ENCODE measurements around the gene EAF2.

The EAF2 gene

DNA sequence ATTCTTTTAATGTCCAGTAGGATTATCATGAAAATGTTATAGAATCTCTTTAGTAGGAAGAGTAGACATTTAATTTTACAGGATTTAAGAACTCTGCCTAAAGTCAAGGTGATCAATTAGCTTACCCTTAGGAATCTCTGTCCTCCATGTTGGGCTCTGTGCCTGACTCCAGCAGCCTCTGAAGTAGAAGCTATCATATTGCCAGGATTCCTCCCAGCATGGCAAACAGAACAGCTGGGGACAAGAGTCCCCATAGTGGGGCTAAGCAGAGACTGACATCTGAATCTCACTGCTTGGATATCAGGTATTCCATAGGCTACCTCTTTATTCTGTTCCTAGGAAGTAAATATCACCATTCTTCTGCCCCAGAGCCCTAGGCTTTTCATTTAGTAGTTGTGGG is 60.7 kb downstream of the EAF2 start:
- H3K4me3 Mint-ChIP-seq: no peak overlapping the region
- no peak for ATAC-seq
- H3K27me3 Mint-ChIP-seq: no peaks in the 10 kb centered on the region
- H3K9me3 Mint-ChIP-seq: no peaks in the 10 kb centered on the region
- H3K4me1 Mint-ChIP-seq: no peaks in the 10 kb centered on the region
- DNase-seq: no peak
- no peak overlapping the region for H3K27ac Mint-ChIP-seq

DNA sequence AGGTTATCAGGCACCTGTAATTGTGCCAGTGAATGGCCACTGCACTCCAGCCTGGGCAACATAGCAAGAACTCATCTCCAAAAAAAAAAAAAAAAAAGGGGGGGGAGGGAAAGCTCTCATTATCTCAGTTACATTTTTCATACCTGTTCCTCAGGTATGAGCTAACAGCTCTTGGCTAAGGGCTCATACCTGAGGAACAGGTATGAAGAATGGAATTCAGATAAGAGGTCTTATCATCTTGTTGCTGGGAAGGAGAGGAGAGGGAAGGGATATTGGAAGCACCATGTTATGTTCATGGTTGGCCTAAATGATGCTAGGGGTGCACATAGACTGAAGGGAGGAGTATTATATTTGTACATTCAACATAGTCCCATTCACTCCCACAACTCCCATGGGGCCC is 61.8 kb downstream of the EAF2 start:
- H3K9me3 Mint-ChIP-seq: no peaks in the 10 kb centered on the region
- H3K27me3 Mint-ChIP-seq: no peaks in the 10 kb centered on the region
- no peak overlapping the region for H3K4me3 Mint-ChIP-seq
- DNase-seq (no peak), ATAC-seq (no peak)
- H3K27ac Mint-ChIP-seq: peak overlapping the region in 1 of 2 donors; percentile 29
- H3K4me1 Mint-ChIP-seq: no peaks in the 10 kb centered on the region

DNA sequence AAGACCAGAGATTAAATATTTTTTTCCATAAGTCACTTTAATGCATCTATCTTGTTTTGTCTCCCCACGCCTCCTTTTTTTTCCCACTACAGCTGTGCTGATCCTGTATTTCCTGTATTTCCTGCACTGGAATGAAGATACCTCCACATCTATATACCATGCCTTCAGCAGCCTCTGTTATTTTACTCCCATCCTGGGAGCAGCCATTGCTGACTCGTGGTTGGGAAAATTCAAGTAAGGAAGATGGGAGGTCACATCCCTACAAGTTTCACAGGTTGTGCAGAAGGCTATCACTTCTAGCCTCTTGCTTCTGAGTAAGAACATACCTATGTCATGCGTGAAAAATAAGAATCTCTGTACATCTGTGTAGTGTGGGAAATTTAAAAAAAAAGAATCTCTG is 62.3 kb downstream of the EAF2 start:
- DNase-seq: no peak
- ATAC-seq: no peak
- H3K27ac Mint-ChIP-seq: no peak overlapping the region

DNA sequence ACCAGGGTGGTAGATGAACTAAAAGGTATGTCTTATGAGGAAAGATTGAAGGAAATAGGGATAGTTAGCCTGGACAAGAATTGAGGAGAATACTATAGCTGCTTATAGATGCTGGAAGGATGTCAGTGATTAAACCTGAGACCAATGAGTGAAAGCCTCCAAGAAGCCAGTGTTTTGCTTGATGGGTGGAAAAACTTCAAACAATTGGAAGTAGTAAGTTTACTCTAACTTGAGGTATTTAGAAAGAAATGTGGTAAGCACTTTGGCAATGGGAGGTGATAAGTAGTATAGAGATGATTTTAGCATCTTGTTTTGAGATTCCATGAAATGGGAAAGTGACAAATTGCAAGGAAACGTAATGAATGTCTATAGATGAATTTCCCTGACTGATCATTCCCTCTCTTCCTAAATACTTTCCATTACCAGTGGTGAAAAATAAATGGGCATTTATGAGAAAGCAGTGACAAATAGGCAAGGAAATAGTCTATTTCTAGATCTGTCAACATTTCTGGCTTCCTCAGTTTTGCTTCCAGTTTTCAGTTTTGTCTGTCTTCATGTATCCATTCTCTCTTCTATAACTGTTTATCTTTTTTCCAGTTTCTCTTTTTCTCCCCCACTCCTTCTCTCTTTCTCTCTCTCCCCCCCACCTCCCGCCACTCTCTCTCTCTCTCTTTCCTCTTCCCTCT is 78.4 kb downstream of the EAF2 start:
- DNase-seq (no peak), ATAC-seq (no peak)
- Mint-ChIP-seq H3K27me3 (no peaks in the 10 kb centered on the region), H3K4me3 (no peak overlapping the region), H3K4me1 (no peaks in the 10 kb centered on the region), H3K9me3 (peaks cover 0 to 2% of the 10 kb centered on the region in 2 donors), H3K27ac (no peak overlapping the region)

More for the DNA sequence above, 62.3 kb downstream of the EAF2 start:
- Mint-ChIP-seq H3K4me1 (no peaks in the 10 kb centered on the region), H3K27me3 (no peaks in the 10 kb centered on the region), H3K4me3 (no peak overlapping the region), H3K9me3 (no peaks in the 10 kb centered on the region)

DNA sequence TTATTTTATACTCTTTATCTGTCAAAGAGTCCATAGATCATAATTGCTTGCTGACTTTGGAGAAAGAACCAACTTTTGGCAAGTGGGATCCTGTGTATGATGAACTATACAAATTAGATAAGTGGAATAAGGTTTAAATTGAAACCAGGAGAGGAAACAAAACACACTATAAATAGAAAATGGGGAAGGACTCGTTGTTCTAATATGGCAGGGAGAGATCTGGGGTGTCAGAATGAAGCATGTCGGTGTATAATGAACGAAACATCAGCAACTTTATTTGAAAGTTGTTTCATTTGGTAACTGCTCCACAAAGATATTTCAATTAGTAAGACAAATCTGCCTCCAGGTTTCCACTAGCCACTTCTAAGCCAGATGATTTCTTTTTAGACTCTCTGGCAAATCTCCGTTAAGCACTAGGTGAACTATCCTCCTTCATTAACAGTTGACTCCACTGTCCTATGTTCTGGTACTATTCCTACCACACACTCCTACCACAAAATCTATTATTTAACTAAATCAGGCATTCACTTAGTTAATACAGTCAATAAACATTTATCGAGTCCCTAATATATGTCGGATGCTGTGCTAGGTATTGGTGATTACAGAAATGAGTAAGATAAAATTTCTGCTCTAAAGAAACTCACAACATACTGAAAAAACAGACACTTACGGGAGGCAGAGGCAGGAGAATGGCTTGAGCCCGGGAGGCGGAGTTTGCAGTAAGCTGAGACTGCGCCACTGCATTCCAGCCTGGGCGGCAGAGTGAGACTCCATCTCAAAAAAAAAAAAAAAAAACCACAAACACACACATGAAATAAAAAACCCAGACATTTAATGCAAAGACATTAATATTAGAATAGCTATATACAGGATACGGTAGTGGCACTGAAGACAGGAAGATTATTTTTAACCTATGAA is 79.3 kb downstream of the EAF2 start:
- Mint-ChIP-seq H3K4me3 (no peak overlapping the region), H3K9me3 (no peaks in the 10 kb centered on the region), H3K27ac (peak overlapping the region in 1 of 2 donors; percentile 15), H3K27me3 (no peaks in the 10 kb centered on the region), H3K4me1 (no peaks in the 10 kb centered on the region)
- ATAC-seq: no peak
- DNase-seq: no peak

DNA sequence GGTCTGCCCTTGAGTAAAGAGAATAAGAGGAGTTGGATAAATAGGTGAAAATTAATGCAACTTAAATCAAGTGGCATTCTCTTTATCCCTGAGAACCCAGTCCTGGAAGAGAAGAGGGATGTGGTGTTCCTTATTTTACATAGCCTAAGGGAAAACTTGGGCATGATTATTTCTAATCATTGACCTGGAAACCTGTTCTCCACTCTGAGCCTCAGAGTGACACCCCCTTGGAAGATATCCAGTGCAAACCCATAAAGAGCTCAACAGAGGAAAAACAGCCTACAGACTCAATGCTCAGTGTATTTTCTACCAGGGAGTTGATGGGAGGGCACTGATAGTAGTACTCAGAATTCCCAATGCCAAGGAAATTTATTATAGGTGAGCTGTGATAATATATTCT is 81.2 kb downstream of the EAF2 start:
- Mint-ChIP-seq H3K4me3 (no peak overlapping the region), H3K4me1 (no peaks in the 10 kb centered on the region), H3K9me3 (no peaks in the 10 kb centered on the region), H3K27ac (no peak overlapping the region), H3K27me3 (no peaks in the 10 kb centered on the region)
- ATAC-seq: no peak
- no peak for DNase-seq

DNA sequence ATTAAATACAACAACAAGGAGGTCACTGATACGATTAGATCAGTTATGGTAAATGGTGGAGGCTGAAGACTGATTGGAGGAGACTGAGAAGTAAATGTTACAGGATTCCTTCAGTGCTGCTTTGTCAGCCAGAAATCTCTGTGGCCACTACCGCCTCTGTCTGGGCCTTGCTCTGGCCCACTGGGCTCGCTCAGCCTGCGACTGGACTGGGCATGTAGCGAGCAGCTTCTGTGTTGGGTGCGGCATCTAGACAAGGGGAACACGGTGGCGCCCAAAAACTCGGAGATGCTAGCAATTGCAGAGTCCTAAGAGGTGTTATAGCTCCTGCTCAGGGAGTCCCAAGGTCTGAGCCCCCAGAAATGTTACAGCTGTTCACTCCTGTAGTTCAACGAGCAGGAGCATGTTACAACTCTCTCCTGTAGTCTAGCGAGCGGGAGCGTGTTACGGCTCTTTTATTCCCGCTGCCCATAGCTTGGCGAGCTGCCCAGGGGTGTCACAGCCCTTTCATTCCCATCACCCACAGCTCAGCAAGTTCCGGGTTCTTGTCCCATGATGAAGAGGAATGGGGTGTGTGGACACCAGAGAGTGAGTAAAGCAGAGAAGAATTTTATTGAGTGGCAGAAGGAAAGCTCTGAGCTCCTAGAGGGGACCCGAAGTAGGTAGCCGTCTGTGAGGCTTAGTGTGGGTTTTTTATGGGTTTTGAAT is 83.9 kb downstream of the EAF2 start:
- no peaks in the 10 kb centered on the region for H3K27me3 Mint-ChIP-seq
- H3K9me3 Mint-ChIP-seq: no peaks in the 10 kb centered on the region
- ATAC-seq (no peak), DNase-seq (no peak)
- no peaks in the 10 kb centered on the region for H3K4me1 Mint-ChIP-seq
- no peak overlapping the region for H3K27ac Mint-ChIP-seq
- no peak overlapping the region for H3K4me3 Mint-ChIP-seq

DNA sequence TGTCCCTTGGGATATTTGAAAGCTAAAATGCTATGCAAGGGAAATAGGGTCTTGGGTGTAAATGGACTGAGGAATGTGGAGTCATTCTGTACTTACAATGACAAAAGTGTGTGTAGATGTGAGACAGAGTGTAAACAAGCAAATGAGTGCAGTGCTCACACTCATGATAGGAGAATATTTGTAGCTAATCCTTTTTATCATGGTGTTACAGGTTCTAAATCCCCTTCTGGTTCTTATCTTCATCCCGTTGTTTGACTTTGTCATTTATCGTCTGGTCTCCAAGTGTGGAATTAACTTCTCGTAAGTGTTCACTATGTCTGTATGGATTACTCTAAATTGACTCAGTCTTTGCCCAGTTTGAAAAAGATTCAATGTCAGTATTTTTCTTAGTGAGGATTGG is 89.7 kb downstream of the EAF2 start:
- ATAC-seq: no peak

DNA sequence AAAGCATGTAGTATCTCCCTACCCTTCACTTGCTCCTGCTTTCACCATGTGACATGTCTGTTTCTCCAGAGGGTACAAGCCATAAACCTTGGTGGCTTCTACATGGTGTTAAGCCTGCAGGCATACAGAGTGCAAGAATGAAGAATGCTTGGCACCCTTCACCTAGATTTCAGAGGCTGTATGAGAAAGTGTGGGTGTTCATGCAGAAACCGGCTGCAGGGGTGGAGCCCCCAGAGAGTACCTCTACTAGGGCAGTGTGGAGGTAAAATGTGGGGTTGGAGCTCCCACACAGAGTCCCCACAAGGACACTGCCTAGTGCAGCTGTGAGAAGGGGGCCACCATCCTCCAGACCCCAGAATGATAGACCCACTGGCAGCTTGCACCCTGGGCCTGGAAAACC is 91.4 kb downstream of the EAF2 start:
- H3K9me3 Mint-ChIP-seq: no peaks in the 10 kb centered on the region
- no peaks in the 10 kb centered on the region for H3K4me1 Mint-ChIP-seq
- no peak overlapping the region for H3K27ac Mint-ChIP-seq
- DNase-seq (no peak), ATAC-seq (no peak)
- H3K27me3 Mint-ChIP-seq: no peaks in the 10 kb centered on the region
- no peak overlapping the region for H3K4me3 Mint-ChIP-seq

More for the DNA sequence above, 89.7 kb downstream of the EAF2 start:
- no peak overlapping the region for H3K27ac Mint-ChIP-seq
- H3K9me3 Mint-ChIP-seq: no peaks in the 10 kb centered on the region
- no peaks in the 10 kb centered on the region for H3K27me3 Mint-ChIP-seq
- DNase-seq: no peak
- H3K4me3 Mint-ChIP-seq: no peak overlapping the region
- no peaks in the 10 kb centered on the region for H3K4me1 Mint-ChIP-seq

Data from stimulated activated naive CD8-positive, alpha-beta T cell treated with anti-CD3 and anti-CD28 coated beads, Interleukin-15, amount 100 ng/mL, for 72 hours (primary cell).